ENCODE data around the gene BAD. TPM values are rescaled to one million over a fixed set of nuclear protein-coding genes. Genes with fewer than 3 reads are reported as not detected.

The BAD gene
- total and polyA plus RNA-seq, 2 of the 13 experiments (the other 11 are each of a cell fraction or from before 2014, with no cell fraction given), result 17.9 to 28.5 TPM

DNA sequence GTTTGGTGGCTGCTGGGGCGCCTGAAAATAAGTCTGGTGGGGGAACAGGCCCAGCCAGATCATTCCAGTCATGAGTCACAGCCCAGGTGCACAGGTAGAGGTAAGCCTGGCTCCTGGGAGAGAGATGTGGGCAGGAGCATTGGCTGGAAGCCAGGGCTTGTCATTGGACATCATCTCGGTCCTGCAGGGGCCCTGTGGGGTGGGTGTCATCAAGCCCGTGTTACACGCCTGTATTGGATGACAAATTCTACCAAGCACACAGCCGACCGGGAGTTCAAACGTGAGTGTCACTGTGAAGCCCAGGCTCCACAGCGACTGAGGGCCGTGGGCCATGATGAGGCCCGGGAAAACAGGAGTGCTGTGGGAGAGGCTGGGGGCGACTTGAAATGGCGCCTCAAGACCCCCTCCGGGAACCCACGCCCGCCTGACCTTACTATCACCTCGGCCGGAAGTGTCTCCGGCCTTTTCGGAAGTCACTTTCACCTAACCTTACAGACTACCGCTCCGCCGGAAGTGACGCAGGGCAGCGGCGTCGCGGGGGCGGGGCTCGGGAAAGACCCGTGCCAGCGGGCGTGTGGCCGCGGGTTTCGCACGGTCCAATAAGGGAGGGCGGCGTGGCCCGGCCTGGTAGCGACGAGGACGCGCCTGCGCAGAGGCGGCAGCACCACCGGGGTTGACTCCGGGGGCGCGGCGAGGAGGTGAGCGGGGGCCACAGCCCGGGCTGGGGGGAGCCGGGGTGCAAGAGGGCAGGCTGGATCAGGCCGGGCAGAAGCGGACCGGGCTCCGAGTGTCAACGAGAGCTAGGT, 43.8 kb downstream of the BAD start, which contains the start of gene FKBP2 (continued):
- TF ChIP-seq GATAD2A (CRISPR knock-in tag; IDR thresholded peaks at IDR 0.05) (peak; percentile 36; the same call in 1 of the 2 replicates), HNRNPLL (IDR thresholded peaks at IDR 0.05; ENCODE audit: low read depth, low read length, poor library complexity, severe bottlenecking) (no peak), ZNF552 (CRISPR knock-in tag; IDR thresholded peaks at IDR 0.05; ENCODE audit: borderline replicate concordance) (peak; percentile 73; the same call in 1 of the 2 replicates), ZZZ3 (CRISPR knock-in tag; IDR thresholded peaks at IDR 0.05; ENCODE audit: borderline replicate concordance) (no peak), REPIN1 (CRISPR knock-in tag; IDR thresholded peaks at IDR 0.05; ENCODE audit: borderline replicate concordance, low read depth) (peak; percentile 18; the same call in 1 of the 2 replicates), MED13 (CRISPR knock-in tag; IDR thresholded peaks at IDR 0.05) (0 out of 2 replicates have a peak, but pooled peaks have one; percentile 29), KMT2A (CRISPR knock-in tag; IDR thresholded peaks at IDR 0.05) (0 out of 2 replicates have a peak, but pooled peaks have one; percentile 36), PHF5A (CRISPR knock-in tag; IDR thresholded peaks at IDR 0.05; ENCODE audit: low read depth, unreplicated experiment) (no peak), TMF1 (CRISPR knock-in tag; IDR thresholded peaks at IDR 0.05; ENCODE audit: low read depth) (0 out of 2 replicates have a peak, but pooled peaks have one; percentile 54), SMAD9 (CRISPR knock-in tag; IDR thresholded peaks at IDR 0.05) (peak; percentile 82), ZNF296 (CRISPR knock-in tag; conservative IDR thresholded peaks at IDR 0.05) (no peak), ZNF782 (CRISPR knock-in tag; IDR thresholded peaks at IDR 0.05; ENCODE audit: borderline replicate concordance) (no peak; the same call in 1 of the 2 replicates), HCFC1 (IDR thresholded peaks at IDR 0.05; ENCODE audit: low read depth, low read length) (peak; percentile 34; the same call in 1 of the 2 replicates), IRF2 (CRISPR knock-in tag; IDR thresholded peaks at IDR 0.05) (peak; percentile 56; the same call in 1 of the 2 replicates), YEATS2 (CRISPR knock-in tag; IDR thresholded peaks at IDR 0.05; ENCODE audit: borderline replicate concordance) (peak; percentile 86; the same call in 1 of the 2 replicates), ZNF672 (CRISPR knock-in tag; IDR thresholded peaks at IDR 0.05) (no peak), NCOA2 (CRISPR knock-in tag; IDR thresholded peaks at IDR 0.05) (peak; percentile 52; the same call in 1 of the 2 replicates)
- TF ChIP-seq, protein P1, sequence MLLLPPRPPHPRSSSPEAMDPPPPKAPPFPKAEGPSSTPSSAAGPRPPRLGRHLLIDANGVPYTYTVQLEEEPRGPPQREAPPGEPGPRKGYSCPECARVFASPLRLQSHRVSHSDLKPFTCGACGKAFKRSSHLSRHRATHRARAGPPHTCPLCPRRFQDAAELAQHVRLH (CRISPR knock-in tag; IDR thresholded peaks at IDR 0.05; ENCODE audit: borderline replicate concordance, low read depth), result peak; percentile 54; the same call in 1 of the 2 replicates
- TF ChIP-seq, protein P2, sequence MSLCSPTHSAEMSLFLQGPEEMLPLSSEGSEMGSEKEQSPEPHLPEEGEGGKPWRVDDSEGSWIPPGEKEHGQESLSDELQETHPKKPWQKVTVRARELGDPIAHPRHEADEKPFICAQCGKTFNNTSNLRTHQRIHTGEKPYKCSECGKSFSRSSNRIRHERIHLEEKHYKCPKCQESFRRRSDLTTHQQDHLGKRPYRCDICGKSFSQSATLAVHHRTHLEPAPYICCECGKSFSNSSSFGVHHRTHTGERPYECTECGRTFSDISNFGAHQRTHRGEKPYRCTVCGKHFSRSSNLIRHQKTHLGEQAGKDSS (CRISPR knock-in tag; IDR thresholded peaks at IDR 0.05; ENCODE audit: borderline replicate concordance, low read depth), result no peak
- TF ChIP-seq, protein P3, sequence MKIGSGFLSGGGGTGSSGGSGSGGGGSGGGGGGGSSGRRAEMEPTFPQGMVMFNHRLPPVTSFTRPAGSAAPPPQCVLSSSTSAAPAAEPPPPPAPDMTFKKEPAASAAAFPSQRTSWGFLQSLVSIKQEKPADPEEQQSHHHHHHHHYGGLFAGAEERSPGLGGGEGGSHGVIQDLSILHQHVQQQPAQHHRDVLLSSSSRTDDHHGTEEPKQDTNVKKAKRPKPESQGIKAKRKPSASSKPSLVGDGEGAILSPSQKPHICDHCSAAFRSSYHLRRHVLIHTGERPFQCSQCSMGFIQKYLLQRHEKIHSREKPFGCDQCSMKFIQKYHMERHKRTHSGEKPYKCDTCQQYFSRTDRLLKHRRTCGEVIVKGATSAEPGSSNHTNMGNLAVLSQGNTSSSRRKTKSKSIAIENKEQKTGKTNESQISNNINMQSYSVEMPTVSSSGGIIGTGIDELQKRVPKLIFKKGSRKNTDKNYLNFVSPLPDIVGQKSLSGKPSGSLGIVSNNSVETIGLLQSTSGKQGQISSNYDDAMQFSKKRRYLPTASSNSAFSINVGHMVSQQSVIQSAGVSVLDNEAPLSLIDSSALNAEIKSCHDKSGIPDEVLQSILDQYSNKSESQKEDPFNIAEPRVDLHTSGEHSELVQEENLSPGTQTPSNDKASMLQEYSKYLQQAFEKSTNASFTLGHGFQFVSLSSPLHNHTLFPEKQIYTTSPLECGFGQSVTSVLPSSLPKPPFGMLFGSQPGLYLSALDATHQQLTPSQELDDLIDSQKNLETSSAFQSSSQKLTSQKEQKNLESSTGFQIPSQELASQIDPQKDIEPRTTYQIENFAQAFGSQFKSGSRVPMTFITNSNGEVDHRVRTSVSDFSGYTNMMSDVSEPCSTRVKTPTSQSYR (CRISPR knock-in tag; IDR thresholded peaks at IDR 0.05; ENCODE audit: borderline replicate concordance), result peak; percentile 40; the same call in 1 of the 2 replicates
- TF ChIP-seq, protein P4, sequence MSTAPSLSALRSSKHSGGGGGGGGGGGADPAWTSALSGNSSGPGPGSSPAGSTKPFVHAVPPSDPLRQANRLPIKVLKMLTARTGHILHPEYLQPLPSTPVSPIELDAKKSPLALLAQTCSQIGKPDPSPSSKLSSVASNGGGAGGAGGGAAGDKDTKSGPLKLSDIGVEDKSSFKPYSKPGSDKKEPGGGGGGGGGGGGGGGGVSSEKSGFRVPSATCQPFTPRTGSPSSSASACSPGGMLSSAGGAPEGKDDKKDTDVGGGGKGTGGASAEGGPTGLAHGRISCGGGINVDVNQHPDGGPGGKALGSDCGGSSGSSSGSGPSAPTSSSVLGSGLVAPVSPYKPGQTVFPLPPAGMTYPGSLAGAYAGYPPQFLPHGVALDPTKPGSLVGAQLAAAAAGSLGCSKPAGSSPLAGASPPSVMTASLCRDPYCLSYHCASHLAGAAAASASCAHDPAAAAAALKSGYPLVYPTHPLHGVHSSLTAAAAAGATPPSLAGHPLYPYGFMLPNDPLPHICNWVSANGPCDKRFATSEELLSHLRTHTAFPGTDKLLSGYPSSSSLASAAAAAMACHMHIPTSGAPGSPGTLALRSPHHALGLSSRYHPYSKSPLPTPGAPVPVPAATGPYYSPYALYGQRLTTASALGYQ (CRISPR knock-in tag; IDR thresholded peaks at IDR 0.05), result no peak; the same call in 1 of the 2 replicates
- TF ChIP-seq, protein P5, sequence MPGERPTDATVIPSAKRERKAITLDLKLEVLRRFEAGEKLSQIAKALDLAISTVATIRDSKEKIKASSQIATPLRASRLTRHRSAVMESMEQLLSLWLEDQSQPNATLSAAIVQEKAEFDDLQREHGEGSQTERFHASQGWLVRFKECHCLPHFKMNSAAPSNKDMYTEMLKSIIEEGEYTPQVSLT (CRISPR knock-in tag; IDR thresholded peaks at IDR 0.05; ENCODE audit: borderline replicate concordance, low read depth), result peak; percentile 68; the same call in 1 of the 2 replicates
